ENCODE measurements around the gene SLC25A4. TPM values are rescaled to one million over a fixed set of nuclear protein-coding genes. Genes with fewer than 3 reads are reported as not detected.

Gene SLC25A4
- total and polyA plus RNA-seq, 2 of the 4 experiments (the other 2 are of a cell fraction) = 16.0 to 21.6 TPM

DNA sequence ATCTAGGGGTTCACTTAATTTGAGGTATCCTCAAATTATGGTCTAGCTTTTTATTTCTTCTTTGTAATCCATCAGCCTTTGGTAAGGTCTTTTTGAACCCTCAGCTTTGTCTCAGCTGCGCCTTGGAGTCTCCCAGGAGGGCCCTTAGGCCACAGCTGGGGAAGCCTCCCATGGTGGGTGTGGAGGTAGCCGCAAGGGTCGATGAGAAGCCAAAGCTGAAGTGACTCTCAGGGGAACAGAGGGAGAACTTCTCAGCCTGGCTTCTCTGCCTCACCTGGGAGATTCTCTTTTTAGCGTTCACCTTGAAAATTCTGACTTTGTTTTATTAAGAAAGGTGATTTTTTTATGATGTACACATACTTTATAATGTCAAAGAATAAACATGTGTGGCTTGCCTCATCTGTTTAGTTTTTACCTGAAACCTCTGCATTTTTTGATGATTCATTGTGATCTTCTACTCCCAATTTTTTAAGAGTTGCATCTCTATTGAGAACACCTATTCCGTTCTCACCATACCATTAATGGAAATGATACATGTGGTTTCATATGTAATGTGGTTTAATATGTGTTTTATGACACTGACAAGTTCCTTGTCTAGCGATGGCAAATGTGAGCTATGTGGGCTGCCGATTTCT lies 25.6 kb upstream of the SLC25A4 start:
- H3K9me1 ChIP-seq (ENCODE audit: insufficient read depth, low read length) = peaks cover 3% of the 10 kb centered on the region
- no peak overlapping the region for H2BK5ac ChIP-seq (ENCODE audit: low read depth, low read length, poor library complexity, severe bottlenecking)
- intact Hi-C loops (cut with micrococcal nuclease) (no loop called here), in situ Hi-C loops (cut with MboI; ENCODE audit: low sequenced_read_pairs) (no loop called here), dilution Hi-C loops (cut with HindIII; ENCODE audit: low sequenced_read_pairs, unreplicated experiment) (no loop called here)
- H2BK20ac ChIP-seq (ENCODE audit: low read depth, low read length) = no peak overlapping the region
- no peak overlapping the region for H2BK15ac ChIP-seq (ENCODE audit: low read depth, low read length)
- H2AFZ ChIP-seq (replicated peaks; ENCODE audit: low read length, poor library complexity) = no peak overlapping the region
- POLR2A ChIA-PET (ENCODE audit: unreplicated experiment) = no interaction called here
- no peak overlapping the region for H3K4me2 ChIP-seq (ENCODE audit: low read depth, low read length)
- H4K5ac ChIP-seq (ENCODE audit: low read depth, low read length) = no peak overlapping the region
- H4K8ac ChIP-seq (ENCODE audit: low read depth in 2 of 2, low read length in 2 of 2) = no peak overlapping the region
- no peak overlapping the region for H2BK120ac ChIP-seq (ENCODE audit: low read depth, low read length)
- no peaks in the 10 kb centered on the region for H3K79me1 ChIP-seq (ENCODE audit: low read depth in 1 of 2, low read length in 2 of 2)
- DNase-seq = no peak
- H3K27ac ChIP-seq (ENCODE audit: insufficient read depth, low read length) = no peak overlapping the region
- H3K56ac ChIP-seq (ENCODE audit: extremely low read depth, insufficient read depth, low read length) = no peak overlapping the region
- CTCF ChIA-PET = no interaction called here
- H3K4me3 ChIP-seq (ENCODE audit: insufficient read depth, low read depth, low read length) = no peak overlapping the region
- H3K4me1 ChIP-seq (ENCODE audit: control insufficient read depth, insufficient read depth, low read length) = peaks cover 3% of the 10 kb centered on the region; the same call in 1 of the 2 replicates
- no peak overlapping the region for H2AK9ac ChIP-seq (replicated peaks; ENCODE audit: low read depth, low read length, poor library complexity)
- no peaks in the 10 kb centered on the region for H4K20me1 ChIP-seq (ENCODE audit: insufficient read depth, low read length)
- no peak overlapping the region for H3K4ac ChIP-seq (ENCODE audit: low read depth, low read length)
- no peak overlapping the region for H3K18ac ChIP-seq (ENCODE audit: low read depth, low read length)
- no peak overlapping the region for H3K23ac ChIP-seq (ENCODE audit: low read depth, low read length)
- no peak overlapping the region for H3K9ac ChIP-seq (ENCODE audit: low read depth, low read length)
- no peak for ATAC-seq (ENCODE audit: low read depth)
- H3K9me3 ChIP-seq (ENCODE audit: control insufficient read depth, insufficient read depth, low read length) = no peaks in the 10 kb centered on the region
- no peaks in the 10 kb centered on the region for H3K36me3 ChIP-seq (ENCODE audit: control insufficient read depth, insufficient read depth, low read length)
- H3K14ac ChIP-seq (replicated peaks; ENCODE audit: low read depth, low read length) = no peak overlapping the region
- TF ChIP-seq SMC3 (IDR thresholded peaks at IDR 0.05; ENCODE audit: low read depth, low read length) (no peak), FOS (IDR thresholded peaks at IDR 0.05; ENCODE audit: low read depth, low read length) (no peak)
- H4K91ac ChIP-seq (ENCODE audit: insufficient read depth, low read depth, low read length) = no peak overlapping the region
- no peaks in the 10 kb centered on the region for H3K27me3 ChIP-seq (ENCODE audit: control insufficient read depth, insufficient read depth, low read length)
- WGBS, 2 experiments (ENCODE audit: extremely low coverage in 2 of 2, insufficient read length in 1 of 2) = no CpG with 5 or more reads among the region's 7 CpGs
- H2AK5ac ChIP-seq (ENCODE audit: low read depth, low read length) = no peak overlapping the region
- BruUV-seq (replicated peaks) = no TSS peak

Data from IMR-90 (cell line).